Epithelial cell of prostate (primary cell): Measurements from ENCODE around the gene TIGD1.
"Not testable (repeated sequence)": the region's sequence is repeated elsewhere in the genome, so short reads cannot be mapped to it uniquely, and the experiment has no call there.

Experiments
- DNase-seq: peaks from one replicate; pipeline ENCODE4 v3.0.0-alpha.2; 2011; ENCODE audit warnings: low read depth, low spot score
- H3K27ac ChIP-seq: fragments of 450-650 bp; 2 replicates; pipeline ENCODE4 v1.5.1; 2017; ENCODE audit warnings: mild to moderate bottlenecking

TIGD1 gene

DNA sequence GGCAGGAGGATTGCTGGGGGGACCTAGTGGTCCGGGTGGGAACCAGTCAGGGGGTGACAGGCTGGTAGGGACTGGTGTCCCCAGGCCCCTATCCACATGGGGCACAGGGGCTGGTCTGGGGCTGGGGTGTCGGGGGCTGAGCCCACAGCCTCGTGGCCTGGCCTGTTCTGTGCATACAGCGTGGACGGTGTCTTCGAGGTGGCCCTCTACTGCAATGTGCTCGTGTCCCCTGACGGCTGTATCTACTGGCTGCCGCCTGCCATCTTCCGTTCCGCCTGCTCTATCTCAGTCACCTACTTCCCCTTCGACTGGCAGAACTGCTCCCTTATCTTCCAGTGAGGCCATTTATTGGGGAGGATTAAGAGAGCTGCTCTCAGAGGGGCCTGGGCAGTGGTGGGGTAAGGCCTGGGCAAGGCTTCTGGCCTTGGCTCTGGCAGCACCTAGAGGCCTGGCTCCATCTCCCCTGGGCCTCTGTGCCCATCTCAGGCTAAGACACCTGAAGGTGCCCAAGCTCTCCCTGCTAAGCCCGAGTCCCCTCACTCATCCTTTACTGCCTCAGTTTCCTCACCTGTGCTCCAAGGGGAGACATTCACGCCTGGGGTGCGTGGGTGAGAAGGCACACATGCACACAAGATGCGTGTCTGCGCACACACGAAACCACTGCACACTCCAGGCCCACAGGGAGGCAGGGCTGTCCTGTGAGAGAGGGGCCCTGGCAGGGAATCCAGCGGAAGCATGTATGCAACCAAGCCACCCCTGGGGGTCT is 9.0 kb downstream of the TIGD1 start:
- no peak for DNase-seq
- no peak overlapping the region for H3K27ac ChIP-seq

DNA sequence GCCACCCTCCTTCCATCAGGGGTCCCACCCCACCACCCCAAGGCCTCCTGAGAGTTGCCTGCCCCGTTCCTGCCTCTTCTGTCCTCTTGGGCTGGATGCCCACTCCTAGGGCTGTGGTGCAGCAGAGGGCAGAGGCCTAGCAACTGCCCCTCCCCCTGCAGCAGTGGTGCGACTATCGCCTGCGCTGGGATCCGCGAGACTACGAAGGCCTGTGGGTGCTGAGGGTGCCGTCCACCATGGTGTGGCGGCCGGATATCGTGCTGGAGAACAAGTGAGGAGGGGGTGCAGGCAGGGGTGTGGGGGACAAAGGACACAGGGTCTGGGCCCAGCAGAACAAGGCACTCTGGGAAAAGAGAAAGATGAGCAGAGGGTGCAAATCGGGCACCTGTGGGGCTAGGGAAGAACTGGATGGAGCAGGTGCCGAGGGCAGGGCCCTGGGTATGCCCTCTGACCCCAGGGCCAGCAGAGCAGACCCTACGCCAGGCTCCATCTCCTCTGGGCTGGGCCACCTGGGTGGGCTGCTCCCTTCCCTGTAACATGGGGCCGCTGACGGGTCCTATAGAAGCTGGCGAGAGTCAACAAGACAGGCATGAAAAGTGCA is 9.8 kb downstream of the TIGD1 start:
- DNase-seq = no peak
- no peak overlapping the region for H3K27ac ChIP-seq

DNA sequence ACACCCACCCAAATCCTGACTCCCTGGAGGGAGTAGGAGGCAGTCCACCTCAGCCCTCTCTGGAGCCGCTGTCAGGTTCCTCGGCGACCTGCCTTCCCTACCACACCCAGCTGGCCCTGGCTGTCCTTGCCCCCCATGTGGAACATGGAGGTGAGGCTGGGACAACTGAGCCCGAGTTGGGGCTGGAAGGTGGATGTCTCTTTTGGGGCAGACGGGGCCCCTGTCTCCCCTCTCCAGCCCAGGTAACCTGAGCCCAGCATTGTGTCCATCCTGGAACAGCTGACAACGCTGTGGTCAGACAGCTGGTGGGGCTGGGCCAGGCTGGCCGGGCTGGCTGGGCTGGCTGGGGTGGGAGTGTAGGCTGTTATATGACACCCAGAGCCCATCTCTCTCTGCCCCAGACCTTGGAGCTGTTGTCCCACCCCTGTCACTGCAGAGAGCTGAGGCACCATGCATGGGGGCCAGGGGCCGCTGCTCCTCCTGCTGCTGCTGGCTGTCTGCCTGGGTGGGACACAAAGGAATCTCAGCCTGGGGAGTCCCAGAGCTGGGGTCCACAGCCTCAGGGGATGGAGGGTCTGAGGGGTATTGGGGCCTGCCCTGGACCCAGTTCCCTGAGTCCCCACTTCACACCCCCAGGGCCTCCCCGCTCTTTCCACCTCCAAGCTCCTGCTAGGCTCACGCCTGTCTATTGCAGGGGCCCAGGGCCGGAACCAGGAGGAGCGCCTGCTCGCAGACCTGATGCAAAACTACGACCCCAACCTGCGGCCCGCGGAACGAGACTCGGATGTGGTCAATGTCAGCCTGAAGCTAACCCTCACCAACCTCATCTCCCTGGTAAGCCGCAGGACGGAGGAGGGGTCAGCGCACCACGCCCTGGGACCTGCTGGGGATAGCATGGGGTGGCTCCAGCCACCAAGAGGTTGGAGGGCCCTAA is 10.8 kb downstream of the TIGD1 start, which contains the start of gene CHRNG:
Gene CHRNG (plus strand): TSS at position 395 of the 934 bp plus-strand sequence. CDS start 56 bp downstream, at position 451.
- H3K27ac ChIP-seq = no peak within 1 kb of the TSS

DNA sequence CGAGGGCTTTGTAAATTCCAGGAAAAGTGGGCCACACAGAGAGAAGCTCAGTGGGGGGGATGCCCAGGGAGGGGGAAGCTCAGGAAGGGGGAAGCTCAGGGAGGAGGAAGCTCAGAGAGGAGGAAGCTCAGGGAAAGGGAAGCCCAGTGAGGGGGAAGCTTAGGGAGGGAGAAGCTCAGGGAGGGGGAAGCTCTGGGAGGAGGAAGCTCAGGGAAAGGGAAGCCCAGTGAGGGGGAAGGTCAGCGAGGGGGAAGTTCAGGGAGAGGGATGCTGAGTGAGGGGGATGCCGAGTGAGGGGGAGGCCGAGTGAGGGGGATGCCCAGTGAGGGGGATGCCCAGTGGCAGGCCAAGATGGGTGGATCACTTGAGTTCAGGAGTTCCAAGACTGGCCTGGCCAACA is 11.7 kb downstream of the TIGD1 start:
- no peak overlapping the region for H3K27ac ChIP-seq
- DNase-seq = no peak

More for the DNA sequence above, 10.8 kb downstream of the TIGD1 start, which contains the start of gene CHRNG:
- DNase-seq = no peak

- no peak overlapping the region for H3K27ac ChIP-seq
- no peak for DNase-seq
Measured at GRCh38 chr2:232537499-232537898, 12.9 kb downstream of the TIGD1 start.

GRCh38 chr2:232537079-232537478 is 13.3 kb downstream of the TIGD1 start:
- no peak overlapping the region for H3K27ac ChIP-seq
- DNase-seq = no peak

DNA sequence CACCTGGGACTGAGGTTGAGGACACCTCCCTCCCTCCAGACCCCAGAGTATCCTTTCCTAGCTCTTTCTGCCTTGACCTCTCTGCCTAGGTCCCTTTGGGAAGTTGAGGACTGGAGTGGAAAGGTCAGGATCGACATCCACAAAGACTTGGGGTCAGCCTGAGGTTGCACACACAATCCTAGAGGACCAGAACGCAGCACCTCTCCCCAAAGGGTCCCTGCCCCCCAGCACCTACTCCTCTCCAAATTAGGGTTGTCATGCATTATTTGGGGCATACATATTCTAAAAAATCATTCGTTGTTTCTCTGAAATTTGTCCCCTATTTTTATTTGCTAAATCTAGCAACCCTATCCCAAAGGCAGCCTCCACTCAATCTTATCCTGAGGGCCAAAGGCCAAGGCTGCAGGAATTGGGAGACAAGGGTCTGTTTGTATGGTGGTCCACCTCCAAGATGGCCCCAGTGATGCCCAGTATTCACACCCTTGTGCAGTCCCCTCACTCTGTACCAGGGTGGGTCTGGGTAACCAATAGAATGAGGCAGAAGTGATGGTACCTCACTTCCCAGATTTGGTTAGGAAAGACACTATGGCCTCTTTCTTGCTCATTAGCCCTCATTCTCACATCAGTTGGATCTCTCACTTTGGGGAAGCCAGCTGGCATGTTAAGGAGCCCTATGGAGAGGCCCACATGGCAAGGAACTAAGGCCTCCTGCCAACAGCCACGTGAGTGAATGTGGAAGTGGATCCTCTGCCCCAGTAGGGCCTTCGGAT is 14.4 kb downstream of the TIGD1 start:
- no peak for DNase-seq
- no peak overlapping the region for H3K27ac ChIP-seq

- DNase-seq = no peak
- no peak overlapping the region for H3K27ac ChIP-seq
Measured at GRCh38 chr2:232534940-232535651, 15.3 kb downstream of the TIGD1 start.

GRCh38 chr2:232533944-232534710 is 16.2 kb downstream of the TIGD1 start:
- no peak overlapping the region for H3K27ac ChIP-seq
- DNase-seq = no peak

DNA sequence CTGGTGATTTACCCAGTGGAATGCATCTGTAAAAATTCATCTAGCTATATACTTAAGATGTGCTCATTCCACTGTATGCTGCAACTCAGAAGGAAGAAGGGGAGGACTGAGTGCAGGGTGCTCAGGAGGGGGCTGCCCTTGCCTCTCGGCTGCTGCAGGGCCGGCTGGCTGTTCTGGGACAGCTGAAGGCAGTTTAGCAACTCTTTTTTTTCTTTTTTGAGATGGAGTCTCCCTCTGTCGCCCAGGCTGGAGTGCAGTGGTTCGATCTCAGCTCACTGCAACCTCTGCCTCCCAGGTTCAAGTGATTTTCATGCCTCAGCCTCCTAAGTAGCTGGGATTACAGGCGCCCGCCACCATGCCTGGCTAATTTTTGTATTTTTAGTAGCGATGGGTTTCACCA is 17.5 kb downstream of the TIGD1 start:
- DNase-seq, H3K27ac ChIP-seq: not testable (repeated sequence)

DNA sequence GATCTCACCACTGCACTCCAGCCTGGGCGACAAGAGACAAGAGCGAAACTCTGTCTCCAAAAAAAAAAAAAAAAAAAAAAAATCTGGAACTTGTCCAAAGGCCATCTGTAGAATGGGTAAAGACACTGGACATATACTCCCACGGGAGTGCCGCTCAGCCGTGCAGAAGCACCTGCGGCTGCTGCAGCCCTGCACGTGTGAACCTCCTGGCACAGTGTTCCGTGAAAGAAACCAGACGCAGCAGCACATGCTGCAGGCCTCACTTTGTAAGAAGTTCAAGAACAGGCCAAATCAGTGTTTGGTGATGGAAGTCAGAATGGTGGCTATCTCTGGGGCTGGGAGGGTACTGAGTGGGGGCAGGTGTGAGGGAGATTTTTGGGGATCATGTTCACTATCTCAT is 17.9 kb downstream of the TIGD1 start:
- DNase-seq = no peak
- H3K27ac ChIP-seq = no peak overlapping the region

GRCh38 chr2:232530626-232531260 is 19.6 kb downstream of the TIGD1 start:
- no peak for DNase-seq
- H3K27ac ChIP-seq = no peak overlapping the region

- H3K27ac ChIP-seq = no peak overlapping the region
- no peak for DNase-seq
Measured at GRCh38 chr2:232529806-232530547, 20.4 kb downstream of the TIGD1 start.

DNA sequence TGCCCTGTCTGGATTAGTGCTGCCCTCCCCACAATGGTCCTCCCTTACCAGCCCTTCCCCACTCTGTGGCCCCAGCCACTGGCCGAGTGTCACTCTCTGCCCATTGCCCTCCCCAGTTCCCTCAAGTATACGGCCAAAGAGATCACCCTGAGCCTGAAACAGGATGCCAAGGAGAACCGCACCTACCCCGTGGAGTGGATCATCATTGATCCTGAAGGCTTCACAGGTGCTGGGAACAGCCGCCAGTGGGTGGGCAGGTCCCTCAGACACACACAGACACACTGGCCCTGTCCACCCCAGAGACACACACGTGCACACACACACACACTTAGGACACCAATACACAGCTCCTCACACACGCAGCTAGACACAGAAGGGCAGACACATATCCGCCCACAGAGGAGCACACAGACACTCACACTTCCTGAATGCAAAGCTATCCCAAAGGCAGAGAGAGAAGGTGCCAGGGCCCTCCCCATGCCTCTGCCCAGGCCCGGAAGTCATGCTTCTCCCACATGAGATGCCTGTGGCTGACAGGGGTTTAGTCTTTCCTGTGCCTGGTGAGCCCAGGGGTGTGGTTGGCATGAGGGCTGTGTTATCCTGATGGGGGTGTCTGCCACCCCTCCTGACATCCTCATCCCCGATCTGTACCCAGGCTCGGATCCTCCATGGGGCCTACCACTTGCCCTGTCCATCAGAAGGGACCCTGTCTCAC is 21.5 kb downstream of the TIGD1 start:
- H3K27ac ChIP-seq = no peak overlapping the region
- no peak for DNase-seq

DNA sequence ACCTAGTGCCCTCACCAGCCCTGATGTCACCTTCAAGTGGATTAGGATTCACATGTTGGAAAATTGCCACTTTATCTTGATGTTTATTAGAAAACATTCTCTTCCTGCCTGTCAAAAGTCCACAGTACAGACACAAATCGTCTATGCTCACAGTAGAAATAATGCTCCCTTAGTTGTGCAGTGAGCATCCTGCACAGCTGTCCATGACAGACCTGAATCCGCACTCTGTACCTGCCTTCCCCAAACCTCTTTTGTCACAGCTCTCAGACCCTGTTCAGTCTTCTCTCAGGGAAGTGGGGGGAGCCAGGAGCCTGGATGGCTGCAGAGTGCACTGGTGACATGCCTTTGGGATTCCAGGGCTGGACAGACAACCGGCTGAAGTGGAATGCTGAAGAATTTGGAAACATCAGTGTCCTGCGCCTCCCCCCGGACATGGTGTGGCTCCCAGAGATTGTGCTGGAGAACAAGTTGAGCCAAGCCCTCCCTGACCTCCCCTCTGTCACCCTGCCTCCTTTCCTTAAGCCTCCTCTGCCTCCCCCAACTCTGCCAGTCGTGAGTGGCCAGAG is 22.4 kb downstream of the TIGD1 start:
- no peak for DNase-seq

DNA sequence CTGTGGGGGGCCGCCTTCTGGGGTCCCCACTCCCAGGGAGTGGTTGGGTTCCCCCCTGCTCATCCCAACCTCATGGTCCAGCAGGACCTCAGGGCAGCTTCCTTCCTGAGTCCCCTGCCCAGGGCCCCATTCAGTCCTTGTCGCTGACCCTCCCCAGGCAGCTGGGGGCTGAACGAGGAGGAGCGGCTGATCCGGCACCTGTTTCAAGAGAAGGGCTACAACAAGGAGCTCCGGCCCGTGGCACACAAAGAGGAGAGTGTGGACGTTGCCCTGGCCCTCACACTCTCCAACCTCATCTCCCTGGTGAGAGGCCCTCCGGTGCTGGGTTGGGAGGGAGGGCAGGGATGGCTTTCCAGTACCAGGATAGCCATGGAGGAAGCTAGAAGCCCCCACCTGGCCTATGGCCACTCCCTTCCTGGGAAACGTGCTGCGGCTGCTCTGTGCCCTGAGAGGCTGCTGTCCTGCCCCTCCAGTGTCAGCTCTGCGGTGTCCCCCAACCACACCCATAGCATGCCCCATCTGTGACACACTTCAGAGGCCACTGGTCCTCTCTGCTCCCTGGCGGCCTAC is 23.9 kb downstream of the TIGD1 start:
- no peak overlapping the region for H3K27ac ChIP-seq
- DNase-seq = no peak

More for the DNA sequence above, 22.4 kb downstream of the TIGD1 start:
- no peak overlapping the region for H3K27ac ChIP-seq
